Activated CD8-positive, alpha-beta T cell treated with anti-CD3 and anti-CD28 coated beads for 36 hours (primary cell): ENCODE data around the gene AGPAT3. TPM values are rescaled to one million over a fixed set of nuclear protein-coding genes. Genes with fewer than 3 reads are reported as not detected.
A peak's percentile ranks its signal among the peaks of the same experiment; 100 is the strongest.

ENCODE experiments used
- ATAC-seq: fragments of 200-7000 bp; cut with Tn5 transposase; one replicate; pipeline ENCODE4 v1.10.0; 2021; ENCODE audit warnings: mild to moderate bottlenecking, moderate library complexity
- CTCF ChIA-PET: fragments of 350-600 bp; sonication (Branson Sonifier 250); formaldehyde crosslinking; loops from one replicate; lab custom pipeline; 2021; ENCODE audit warnings: antibody characterized with exemption; lab: Charles Lee
- POLR2A ChIA-PET: fragments of 350-600 bp; sonication (Branson Sonifier 250); formaldehyde crosslinking; loops from one replicate; lab custom pipeline; 2021; ENCODE audit warnings: antibody characterized with exemption; lab: Charles Lee
- DNase-seq: peaks from one replicate; pipeline ENCODE4 v3.0.0-alpha.2; 2020
- H3K27ac Mint-ChIP-seq: one replicate; pipeline ENCODE4 v1.8.0; 2021; ENCODE audit warnings: mild to moderate bottlenecking, mixed read lengths
- H3K27me3 Mint-ChIP-seq: one replicate; pipeline ENCODE4 v1.8.0; 2021; ENCODE audit warnings: mixed read lengths
- H3K36me3 Mint-ChIP-seq: one replicate; pipeline ENCODE4 v1.8.0; 2021; ENCODE audit warnings: low read depth, mixed read lengths
- H3K4me1 Mint-ChIP-seq: one replicate; pipeline ENCODE4 v1.8.0; 2021; ENCODE audit warnings: low read depth, mixed read lengths
- H3K4me3 Mint-ChIP-seq: one replicate; pipeline ENCODE4 v1.8.0; 2021; ENCODE audit warnings: mild to moderate bottlenecking, moderate library complexity, mixed read lengths
- H3K9me3 Mint-ChIP-seq: one replicate; pipeline ENCODE4 v1.8.0; 2021; ENCODE audit warnings: mixed read lengths
- intact Hi-C: fragments of 100-400 bp; cut with micrococcal nuclease; formaldehyde crosslinking; loops from one replicate; pipeline ENCODE4 v1.10.0; 2022
- total RNA-seq, 2 experiments: library from RNA; stranded (reverse); gene quantifications; one replicate each; pipeline ENCODE4 v1.2.3, GENCODE V29; 2021
- TF ChIP-seq, protein P1 (sequence below): fragments of 200-600 bp; IDR thresholded peaks from one replicate; pipeline ENCODE4 v1.8.0; 2022; ENCODE audit warnings: antibody characterized with exemption, mild to moderate bottlenecking

The AGPAT3 gene
- total RNA-seq, 2 experiments from 2014 or later, result 59.3 to 62.2 TPM

DNA sequence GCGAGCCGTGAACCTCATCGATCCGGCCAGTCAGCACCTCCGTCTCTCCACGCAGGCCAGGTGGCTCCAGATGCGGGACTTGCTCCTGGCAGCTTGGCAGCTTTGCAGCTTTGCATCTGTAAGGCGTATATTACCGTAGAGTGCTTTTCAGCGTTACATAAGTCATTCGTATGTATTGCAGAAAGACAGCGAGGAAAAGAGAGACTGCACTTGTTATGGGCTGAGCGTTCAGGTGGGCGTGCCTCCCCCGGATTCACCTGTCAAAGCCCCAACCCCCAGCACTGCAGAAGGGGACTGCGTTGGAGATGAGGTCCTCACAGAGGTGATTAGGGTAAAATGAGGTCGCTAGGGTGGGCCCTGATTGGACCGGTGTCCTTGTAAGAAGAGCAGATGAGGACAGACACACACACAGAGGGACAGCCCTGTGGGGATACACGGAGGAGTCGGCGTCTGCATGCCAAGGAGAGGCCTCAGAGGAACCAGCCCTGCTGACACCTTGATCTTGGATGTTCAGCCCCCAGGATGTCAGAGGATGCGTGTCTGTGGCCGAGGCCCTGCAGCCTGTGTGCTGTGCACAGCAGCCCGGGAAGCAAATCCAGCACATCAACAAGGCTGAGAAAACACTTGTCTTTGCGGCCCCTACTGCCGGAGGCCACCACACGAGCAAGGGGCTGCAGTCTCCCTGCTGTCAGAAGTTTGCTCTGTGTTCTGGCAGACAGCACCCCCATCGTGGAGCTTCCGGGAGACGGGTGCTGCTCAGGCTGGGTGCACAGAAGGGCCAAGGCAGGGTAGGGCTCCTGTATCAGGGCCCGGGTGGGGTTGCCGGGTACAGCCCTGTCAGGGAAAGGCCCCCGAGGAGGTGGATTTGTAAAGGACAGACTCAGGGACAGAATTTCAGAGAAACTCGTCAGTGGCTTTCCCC, 10.9 kb upstream of the AGPAT3 start:
- POLR2A ChIA-PET, result interaction anchor here (0.8 to 1.4 kb wide), 4 partner anchors 9 to 195 kb away, joined by 3 read pairs; partner anchors contain the start of genes HSF2BP and RRP1B
- CTCF ChIA-PET, result no interaction called here
- Mint-ChIP-seq H3K27me3 (peaks cover 5% of the 10 kb centered on the region), H3K9me3 (peaks cover 4% of the 10 kb centered on the region), H3K27ac (no peak overlapping the region), H3K36me3 (no peaks in the 10 kb centered on the region), H3K4me1 (peaks cover 22% of the 10 kb centered on the region), H3K4me3 (peak overlapping the region; percentile 38)
- TF ChIP-seq, protein P1, sequence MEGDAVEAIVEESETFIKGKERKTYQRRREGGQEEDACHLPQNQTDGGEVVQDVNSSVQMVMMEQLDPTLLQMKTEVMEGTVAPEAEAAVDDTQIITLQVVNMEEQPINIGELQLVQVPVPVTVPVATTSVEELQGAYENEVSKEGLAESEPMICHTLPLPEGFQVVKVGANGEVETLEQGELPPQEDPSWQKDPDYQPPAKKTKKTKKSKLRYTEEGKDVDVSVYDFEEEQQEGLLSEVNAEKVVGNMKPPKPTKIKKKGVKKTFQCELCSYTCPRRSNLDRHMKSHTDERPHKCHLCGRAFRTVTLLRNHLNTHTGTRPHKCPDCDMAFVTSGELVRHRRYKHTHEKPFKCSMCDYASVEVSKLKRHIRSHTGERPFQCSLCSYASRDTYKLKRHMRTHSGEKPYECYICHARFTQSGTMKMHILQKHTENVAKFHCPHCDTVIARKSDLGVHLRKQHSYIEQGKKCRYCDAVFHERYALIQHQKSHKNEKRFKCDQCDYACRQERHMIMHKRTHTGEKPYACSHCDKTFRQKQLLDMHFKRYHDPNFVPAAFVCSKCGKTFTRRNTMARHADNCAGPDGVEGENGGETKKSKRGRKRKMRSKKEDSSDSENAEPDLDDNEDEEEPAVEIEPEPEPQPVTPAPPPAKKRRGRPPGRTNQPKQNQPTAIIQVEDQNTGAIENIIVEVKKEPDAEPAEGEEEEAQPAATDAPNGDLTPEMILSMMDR, result no peak
- ATAC-seq (no peak), DNase-seq (no peak)
- intact Hi-C loops, result no loop called here

DNA sequence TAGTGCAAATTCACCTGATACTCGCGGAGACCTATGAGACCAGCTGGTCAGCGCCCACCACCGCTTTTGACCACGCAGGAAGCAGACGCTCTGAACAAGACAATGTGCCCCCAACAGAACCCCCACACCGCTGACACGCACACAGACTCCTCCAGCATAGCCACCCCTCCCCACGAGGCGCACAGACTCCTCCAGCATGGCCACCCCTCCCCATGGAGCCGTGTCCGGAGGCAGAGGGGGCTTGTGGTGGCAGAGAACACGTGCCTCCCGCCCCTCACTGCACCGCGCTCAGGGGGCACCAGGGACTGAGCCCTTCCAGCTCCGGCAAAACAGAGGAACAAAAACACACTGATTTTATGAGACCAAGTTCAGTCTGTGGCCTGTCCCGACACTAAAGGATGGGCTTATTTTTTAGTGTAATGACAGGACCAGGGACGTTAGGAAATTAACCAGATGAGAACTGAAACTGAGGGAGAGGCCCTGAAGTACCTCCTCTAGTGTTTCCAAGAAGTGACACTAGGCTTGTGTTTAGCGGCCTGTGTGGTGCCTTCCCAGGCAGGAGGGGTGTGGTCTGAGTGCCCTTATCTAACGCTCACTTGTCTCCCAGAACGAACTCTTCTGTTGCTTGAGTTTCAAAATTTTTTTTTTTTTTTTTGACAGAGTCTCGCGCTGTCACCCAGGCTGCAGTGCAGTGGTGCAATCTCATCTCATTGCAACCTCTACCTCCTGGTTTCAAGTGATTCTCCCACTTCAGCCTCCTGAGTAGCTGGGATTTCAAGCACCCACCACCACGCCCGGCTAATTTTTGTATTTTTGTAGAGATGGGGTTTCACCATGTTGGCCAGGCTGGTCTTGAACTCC, 10.0 kb upstream of the AGPAT3 start:
- DNase-seq (peak; percentile 85), ATAC-seq (peak; percentile 99)
- H3K4me3 Mint-ChIP-seq, result peak overlapping the region; percentile 38
- TF ChIP-seq, protein P1, result no peak
- ChIA-PET POLR2A (interaction anchor here (0.6 to 1.4 kb wide), 5 partner anchors 8 to 196 kb away, joined by 3 read pairs; partner anchors contain the start of genes HSF2BP and RRP1B), CTCF (no interaction called here)
- H3K36me3 Mint-ChIP-seq, result no peaks in the 10 kb centered on the region
- intact Hi-C loops, result no loop called here
- peaks cover 4% of the 10 kb centered on the region for H3K9me3 Mint-ChIP-seq
- H3K27me3 Mint-ChIP-seq, result peaks cover 5% of the 10 kb centered on the region
- peaks cover 22% of the 10 kb centered on the region for H3K4me1 Mint-ChIP-seq
- H3K27ac Mint-ChIP-seq, result peak overlapping the region; percentile 67

DNA sequence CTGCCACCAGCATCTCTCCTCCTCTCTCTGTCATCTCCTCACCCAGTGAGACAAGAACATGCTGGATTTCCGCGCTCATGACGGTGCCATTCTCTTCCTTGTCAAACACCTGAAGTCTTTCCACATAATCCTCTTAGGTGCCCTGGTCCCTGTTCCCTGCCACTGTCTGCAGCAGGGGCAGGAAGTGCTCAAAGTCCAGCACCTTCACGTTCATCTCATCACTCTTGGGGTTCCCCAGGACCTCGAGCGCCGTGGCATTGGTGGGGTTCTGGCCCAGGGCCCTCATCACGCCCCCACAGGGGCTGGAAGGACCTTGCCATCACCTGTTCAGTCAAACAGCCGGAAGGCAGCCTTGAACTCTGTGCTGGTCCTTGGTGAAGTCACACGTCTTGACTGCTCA, 9.1 kb upstream of the AGPAT3 start:
- POLR2A ChIA-PET, result interaction anchor here (0.6 to 1.3 kb wide), 2 partner anchors 7 to 13 kb away, joined by 3 read pairs; no protein-coding TSS in a partner anchor

DNA sequence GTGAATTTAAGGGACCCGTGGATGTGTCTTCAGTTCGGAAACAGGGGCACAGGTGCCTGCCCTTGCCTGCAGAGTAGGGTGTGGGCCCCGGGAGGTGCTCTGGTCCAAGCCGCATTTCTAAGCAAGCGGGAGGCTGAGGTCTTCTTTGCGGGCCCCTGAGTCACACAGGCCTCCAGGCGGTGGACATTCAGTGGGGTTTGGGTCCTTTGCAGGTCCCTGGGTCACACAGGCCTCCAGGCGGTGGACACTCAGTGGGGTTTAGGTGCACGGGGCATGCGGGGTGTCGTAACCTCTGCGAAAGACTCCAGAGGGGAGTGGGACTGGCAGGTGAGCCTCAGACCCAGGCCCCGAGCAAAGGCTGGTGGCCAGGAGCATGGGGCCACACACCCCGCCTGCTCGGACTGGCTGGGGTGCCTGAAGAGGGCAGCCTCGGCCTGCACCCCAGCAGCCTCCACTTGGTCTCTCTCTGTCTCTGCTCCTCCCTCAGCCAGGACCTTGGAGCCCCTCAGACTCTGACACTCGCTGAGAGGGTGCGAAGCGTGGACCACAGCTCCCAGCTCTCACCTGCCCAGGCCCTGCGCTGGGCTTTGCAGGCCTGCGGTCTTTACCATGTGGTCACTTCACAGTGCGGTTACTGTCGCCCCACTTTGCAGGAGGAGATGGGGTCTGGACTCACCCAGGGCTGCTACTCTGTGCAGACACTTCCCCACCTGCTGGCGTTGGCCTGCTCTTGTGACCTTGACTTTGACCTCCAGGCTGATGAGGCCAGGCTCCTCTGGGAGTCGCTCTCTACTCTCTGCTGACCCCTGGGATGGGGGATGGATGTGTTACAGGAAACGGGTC, 6.0 kb upstream of the AGPAT3 start:
- TF ChIP-seq, protein P1, result no peak
- intact Hi-C loops, result no loop called here
- ChIA-PET POLR2A (no interaction called here), CTCF (interaction anchor here (1.3 kb wide), 1 partner anchor 10 kb away, joined by 4 read pairs; no protein-coding TSS in a partner anchor)
- peaks cover 27% of the 10 kb centered on the region for H3K4me1 Mint-ChIP-seq
- no peak overlapping the region for H3K4me3 Mint-ChIP-seq
- H3K36me3 Mint-ChIP-seq, result no peaks in the 10 kb centered on the region
- no peaks in the 10 kb centered on the region for H3K9me3 Mint-ChIP-seq
- ATAC-seq (no peak), DNase-seq (no peak)
- H3K27me3 Mint-ChIP-seq, result no peaks in the 10 kb centered on the region
- H3K27ac Mint-ChIP-seq, result no peak overlapping the region

More for the DNA sequence above, 9.1 kb upstream of the AGPAT3 start:
- intact Hi-C loops, result no loop called here
- CTCF ChIA-PET, result no interaction called here
- TF ChIP-seq, protein P1, result no peak
- Mint-ChIP-seq H3K36me3 (no peaks in the 10 kb centered on the region), H3K27me3 (peaks cover 5% of the 10 kb centered on the region), H3K4me1 (peaks cover 22% of the 10 kb centered on the region), H3K9me3 (no peaks in the 10 kb centered on the region), H3K27ac (no peak overlapping the region), H3K4me3 (no peak overlapping the region)
- DNase-seq, result no peak
- no peak for ATAC-seq
